H1 (cell line): Measurements from ENCODE around the gene PHACTR1. TPM values are rescaled to one million over a fixed set of nuclear protein-coding genes. Genes with fewer than 3 reads are reported as not detected.

ENCODE experiments used
- ATF2 ChIP-seq: IDR thresholded peaks from 2 replicates; pipeline ENCODE4 v1.6.1; 2012; ENCODE audit warnings: low read length, inconsistent platforms
- polyA plus RNA-seq, 7 experiments: library from polyadenylated mRNA; depleted of rRNA in 3 of 7; stranded (reverse) in 5 of 7; unstranded in 2 of 7; fragments of >200 nt in 5 of 7; fragments of 200-250 nt in 2 of 7; gene quantifications; 1 replicate in 5 of 7; 2 replicates in 1 of 7; 4 replicates in 1 of 7; pipeline versions ENCODE4 v1.2.1 to v1.2.3, GENCODE V29; 2011 to 2013; ENCODE audit warnings: missing spikeins in 2 of 7, mixed read lengths in 2 of 7
- total RNA-seq: library from RNA; stranded (reverse); fragmentation: NEBNext Ultra II Directional; extraction: Animal tissue kit (Norgen Biotek cat#: 25700); gene quantifications from 2 replicates; pipeline ENCODE4 v1.2.1, GENCODE V29; 2021

PHACTR1 gene
- total and polyA plus RNA-seq, 2 of the 8 experiments (the other 6 are each of a cell fraction or from before 2014, with no cell fraction given) = 3.9 to 17.1 TPM

DNA sequence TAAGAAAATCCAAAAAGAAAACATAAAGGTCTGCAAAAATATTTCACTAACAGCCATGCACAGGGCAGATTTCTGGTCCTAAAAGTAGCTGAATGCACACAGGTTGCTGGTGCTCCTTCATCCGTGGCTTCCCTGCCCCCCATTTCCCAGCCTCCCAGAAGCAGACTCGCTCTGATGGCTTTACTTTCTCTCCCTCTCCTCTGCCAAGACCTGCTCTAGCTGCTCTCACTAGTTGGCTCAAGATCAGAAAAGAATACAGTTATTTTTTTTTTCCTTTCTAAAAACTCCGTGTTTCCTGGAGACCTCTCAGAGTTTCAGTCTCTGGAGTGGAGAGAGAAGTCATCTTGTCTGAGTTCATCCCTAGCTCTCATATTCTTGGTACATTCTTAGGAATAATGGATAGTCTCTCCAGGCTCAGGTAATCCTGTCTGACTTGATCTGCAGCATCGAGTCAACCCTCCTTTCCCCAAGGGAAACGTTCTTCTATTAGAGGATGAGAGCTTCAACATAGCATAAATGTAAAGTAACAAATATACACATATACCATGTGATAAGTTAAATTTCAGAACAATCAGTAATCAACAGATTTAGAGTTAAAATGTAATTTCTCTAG, 397.5 kb downstream of the PHACTR1 start (continued):
- no peak for TF ChIP-seq ATF2
